ENCODE results near the gene DPF3.

Gene DPF3

DNA sequence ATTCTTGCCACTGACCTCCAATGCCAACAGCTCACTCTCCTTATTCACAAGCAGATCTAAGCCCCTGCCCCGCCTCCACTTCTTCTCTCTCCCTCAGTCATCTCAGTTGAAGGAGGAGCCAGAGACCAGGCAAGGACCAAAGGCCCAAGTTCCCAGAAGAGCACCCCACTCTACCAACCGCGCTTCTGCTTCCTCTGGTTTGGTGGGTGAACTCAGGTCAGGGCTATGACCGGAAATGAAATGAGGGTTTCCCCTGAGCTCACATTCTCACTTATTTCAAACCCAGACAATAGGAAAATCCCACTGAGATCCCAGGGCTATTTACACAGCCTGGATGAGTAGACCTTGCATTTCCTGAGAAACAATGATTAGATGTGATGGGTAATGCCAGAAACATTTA lies 9.9 kb downstream of the DPF3 start:
- DNase-seq (ENCODE audit: low read depth, low spot score) = peak; percentile 40
- TF ChIP-seq, protein P1, sequence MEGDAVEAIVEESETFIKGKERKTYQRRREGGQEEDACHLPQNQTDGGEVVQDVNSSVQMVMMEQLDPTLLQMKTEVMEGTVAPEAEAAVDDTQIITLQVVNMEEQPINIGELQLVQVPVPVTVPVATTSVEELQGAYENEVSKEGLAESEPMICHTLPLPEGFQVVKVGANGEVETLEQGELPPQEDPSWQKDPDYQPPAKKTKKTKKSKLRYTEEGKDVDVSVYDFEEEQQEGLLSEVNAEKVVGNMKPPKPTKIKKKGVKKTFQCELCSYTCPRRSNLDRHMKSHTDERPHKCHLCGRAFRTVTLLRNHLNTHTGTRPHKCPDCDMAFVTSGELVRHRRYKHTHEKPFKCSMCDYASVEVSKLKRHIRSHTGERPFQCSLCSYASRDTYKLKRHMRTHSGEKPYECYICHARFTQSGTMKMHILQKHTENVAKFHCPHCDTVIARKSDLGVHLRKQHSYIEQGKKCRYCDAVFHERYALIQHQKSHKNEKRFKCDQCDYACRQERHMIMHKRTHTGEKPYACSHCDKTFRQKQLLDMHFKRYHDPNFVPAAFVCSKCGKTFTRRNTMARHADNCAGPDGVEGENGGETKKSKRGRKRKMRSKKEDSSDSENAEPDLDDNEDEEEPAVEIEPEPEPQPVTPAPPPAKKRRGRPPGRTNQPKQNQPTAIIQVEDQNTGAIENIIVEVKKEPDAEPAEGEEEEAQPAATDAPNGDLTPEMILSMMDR (IDR thresholded peaks at IDR 0.05; ENCODE audit: low read depth, low read length) = no peak
- no peak overlapping the region for H3K4me3 ChIP-seq (ENCODE audit: low read depth, low read length)
- in situ Hi-C loops (cut with HindIII; ENCODE audit: low sequenced_read_pairs) = no loop called here

DNA sequence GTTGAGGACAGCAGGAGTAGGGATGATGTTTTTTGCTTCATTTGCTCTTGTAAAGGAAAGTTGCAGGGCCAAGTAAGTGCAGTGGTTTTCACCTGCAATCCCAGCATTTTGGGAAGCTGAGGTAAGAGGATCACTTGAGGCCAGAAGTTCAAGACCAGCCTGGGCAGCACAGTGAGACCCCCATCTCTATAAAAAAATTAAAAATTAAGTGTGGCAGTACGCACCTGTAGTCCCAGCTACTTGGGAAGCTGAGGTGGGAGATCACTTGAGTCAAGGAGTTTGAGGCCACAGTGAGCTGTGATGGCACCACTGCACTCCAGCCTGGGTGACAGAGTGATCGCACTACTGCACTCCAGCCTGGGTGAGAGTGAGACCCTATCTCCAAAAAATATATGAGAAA lies 10.8 kb downstream of the DPF3 start:
- in situ Hi-C loops (cut with HindIII; ENCODE audit: low sequenced_read_pairs) = no loop called here
- TF ChIP-seq, protein P1 (IDR thresholded peaks at IDR 0.05; ENCODE audit: low read depth, low read length) = no peak
- DNase-seq (ENCODE audit: low read depth, low spot score) = no peak
- no peak overlapping the region for H3K4me3 ChIP-seq (ENCODE audit: low read depth, low read length)

DNA sequence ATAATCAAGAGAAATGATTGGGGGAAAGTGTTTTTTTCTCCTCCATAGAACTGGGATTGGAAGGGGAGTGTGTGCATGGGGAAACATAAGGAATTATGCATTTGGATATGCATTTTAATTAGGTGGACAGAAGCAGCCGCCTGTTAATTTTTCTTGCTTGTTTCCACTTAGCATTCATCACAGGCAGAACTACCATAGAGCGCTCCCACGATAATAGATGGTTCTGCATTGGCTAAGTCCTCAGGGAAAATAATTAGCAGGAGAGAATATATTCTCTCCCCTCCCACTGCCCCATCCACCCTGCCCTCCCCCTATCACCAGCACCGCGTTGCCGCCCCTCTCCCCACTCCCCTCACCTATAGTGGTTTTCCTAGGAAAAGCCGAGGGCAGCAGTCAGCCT lies 11.4 kb downstream of the DPF3 start:
- TF ChIP-seq, protein P1 (IDR thresholded peaks at IDR 0.05; ENCODE audit: low read depth, low read length) = no peak
- no peak overlapping the region for H3K4me3 ChIP-seq (ENCODE audit: low read depth, low read length)
- in situ Hi-C loops (cut with HindIII; ENCODE audit: low sequenced_read_pairs) = no loop called here
- no peak for DNase-seq (ENCODE audit: low read depth, low spot score)

DNA sequence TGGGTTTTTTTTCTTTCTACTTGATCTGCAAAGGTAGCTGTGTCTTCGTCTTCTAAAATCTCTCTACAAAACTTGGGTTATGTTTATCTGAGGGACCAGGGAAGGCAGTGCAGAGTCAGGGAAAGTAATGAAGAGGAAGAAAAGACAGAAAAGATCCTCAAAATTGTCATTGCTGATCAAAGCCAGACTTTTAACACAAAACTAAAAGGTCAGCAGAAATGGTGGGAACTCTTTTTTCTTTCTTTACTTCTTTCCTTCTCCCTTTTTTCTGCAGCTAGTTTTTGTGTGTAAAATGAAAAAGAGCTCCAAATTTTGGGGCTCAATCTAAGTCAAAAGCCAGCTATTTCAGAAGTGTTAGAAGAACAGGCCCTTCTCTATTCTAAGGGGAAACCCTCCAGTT lies 11.9 kb downstream of the DPF3 start:
- TF ChIP-seq, protein P1 (IDR thresholded peaks at IDR 0.05; ENCODE audit: low read depth, low read length) = no peak
- in situ Hi-C loops (cut with HindIII; ENCODE audit: low sequenced_read_pairs) = no loop called here
- no peak for DNase-seq (ENCODE audit: low read depth, low spot score)
- no peak overlapping the region for H3K4me3 ChIP-seq (ENCODE audit: low read depth, low read length)

DNA sequence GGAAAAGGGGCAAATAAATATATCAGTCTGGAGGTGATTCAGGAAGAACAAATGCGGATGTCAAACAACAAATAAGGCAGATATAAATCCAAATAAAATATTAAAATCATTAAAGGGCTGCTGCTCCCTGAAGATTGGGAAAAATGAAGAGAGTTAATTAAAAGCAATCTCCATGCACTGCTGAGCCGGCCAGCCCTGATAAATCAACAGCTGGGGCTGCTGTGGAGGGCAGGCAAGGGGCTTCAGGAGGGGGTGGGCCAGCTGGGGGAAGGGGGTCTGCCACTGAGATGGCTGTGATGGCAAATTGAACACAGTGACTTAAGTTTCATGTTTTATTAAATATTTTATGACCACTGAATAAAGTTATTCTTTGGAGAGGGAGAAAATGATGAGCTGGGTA lies 12.4 kb downstream of the DPF3 start:
- no peak for DNase-seq (ENCODE audit: low read depth, low spot score)
- in situ Hi-C loops (cut with HindIII; ENCODE audit: low sequenced_read_pairs) = no loop called here
- TF ChIP-seq, protein P1 (IDR thresholded peaks at IDR 0.05; ENCODE audit: low read depth, low read length) = no peak
- no peak overlapping the region for H3K4me3 ChIP-seq (ENCODE audit: low read depth, low read length)

DNA sequence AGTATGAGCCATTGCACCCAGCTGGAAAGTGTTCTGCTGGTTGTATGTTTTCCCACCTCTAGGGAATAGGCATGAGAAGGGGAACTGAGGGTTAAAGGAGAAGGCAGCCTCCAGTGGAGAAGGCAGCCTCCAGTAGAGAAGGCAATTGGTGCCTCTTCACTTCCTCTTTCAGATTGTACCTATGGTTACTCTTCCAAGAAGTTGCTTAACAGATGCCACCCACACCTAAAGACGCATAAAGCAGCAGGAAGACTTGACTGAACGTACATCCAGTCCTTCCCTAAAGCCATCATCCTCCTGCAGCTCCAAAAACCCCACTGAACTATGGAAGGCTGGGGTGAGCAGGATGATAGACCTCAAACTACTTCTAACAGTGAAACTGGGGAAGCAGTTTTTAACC lies 13.1 kb downstream of the DPF3 start:
- no peak overlapping the region for H3K4me3 ChIP-seq (ENCODE audit: low read depth, low read length)
- TF ChIP-seq, protein P1 (IDR thresholded peaks at IDR 0.05; ENCODE audit: low read depth, low read length) = no peak
- DNase-seq (ENCODE audit: low read depth, low spot score) = no peak
- in situ Hi-C loops (cut with HindIII; ENCODE audit: low sequenced_read_pairs) = no loop called here

DNA sequence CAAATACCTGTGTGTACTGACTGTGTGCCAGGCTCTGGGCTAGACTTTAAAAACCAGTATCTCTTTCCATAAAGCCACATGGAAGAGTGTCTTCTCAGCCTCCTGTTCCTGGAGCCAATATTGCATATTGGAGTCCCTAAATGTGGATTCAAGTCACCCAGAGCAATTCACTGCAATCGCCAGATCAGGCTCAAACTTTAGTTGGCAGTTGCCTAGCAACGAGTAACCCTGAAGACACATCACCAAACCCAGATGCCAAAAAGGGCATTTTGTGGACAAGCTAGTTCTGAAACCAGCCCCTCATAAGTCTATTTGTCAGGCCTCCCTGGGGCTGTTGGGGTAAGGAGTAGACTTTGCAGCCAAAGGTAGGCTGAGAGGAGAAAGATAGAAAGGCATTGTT lies 13.7 kb downstream of the DPF3 start:
- in situ Hi-C loops (cut with HindIII; ENCODE audit: low sequenced_read_pairs) = no loop called here
- no peak for DNase-seq (ENCODE audit: low read depth, low spot score)
- no peak overlapping the region for H3K4me3 ChIP-seq (ENCODE audit: low read depth, low read length)
- TF ChIP-seq, protein P1 (IDR thresholded peaks at IDR 0.05; ENCODE audit: low read depth, low read length) = no peak
